HG03442 (cell line): ENCODE measurements around the gene CLIC4.
"Not testable (repeated sequence)": the region's sequence is repeated elsewhere in the genome, so short reads cannot be mapped to it uniquely, and the experiment has no call there.

Source experiments
- ATAC-seq: cut with Tn5 transposase; IDR thresholded peaks from one replicate; pipeline ENCODE4 v1.9.1; 2021; ENCODE audit warnings: mild to moderate bottlenecking, moderate library complexity; ENCODE audit not compliant: unreplicated experiment

CLIC4 gene

DNA sequence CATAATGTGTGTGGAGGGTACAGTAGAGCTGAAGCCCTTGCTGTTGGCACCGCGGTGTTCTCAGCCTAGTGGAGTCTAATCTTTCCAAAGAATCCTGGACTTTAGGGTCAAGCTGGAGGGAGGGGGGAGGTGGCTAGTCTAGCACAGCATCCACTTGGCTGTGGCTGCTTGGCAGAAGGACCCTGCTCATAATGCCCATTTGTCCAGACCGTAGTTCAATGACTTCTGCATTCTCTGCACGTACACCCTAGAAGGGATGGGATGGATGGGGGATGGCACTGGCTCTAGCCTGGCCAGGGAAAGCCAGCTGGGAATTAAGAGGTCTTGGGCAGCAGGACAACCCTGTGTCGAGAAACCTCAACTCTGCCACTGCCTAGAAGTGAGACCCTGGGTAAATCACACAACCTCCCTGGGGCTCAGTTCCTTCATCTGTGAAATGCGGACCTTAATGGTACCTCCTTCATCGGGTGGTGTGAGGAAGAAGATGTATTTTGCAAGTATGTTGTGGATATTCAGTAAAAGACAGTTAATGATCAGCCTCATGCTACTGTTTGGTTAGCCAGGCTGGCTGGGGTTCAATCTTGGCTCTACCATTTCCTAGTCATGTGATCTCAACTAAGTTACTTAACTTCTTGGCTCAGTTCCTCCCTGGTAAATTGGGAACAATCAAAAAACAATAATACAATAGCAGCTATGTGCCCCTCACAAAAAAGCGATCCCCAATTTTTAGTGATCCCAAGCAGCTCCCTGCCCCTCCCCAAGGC lies 27.2 kb upstream of the CLIC4 start:
- ATAC-seq, result no peak

DNA sequence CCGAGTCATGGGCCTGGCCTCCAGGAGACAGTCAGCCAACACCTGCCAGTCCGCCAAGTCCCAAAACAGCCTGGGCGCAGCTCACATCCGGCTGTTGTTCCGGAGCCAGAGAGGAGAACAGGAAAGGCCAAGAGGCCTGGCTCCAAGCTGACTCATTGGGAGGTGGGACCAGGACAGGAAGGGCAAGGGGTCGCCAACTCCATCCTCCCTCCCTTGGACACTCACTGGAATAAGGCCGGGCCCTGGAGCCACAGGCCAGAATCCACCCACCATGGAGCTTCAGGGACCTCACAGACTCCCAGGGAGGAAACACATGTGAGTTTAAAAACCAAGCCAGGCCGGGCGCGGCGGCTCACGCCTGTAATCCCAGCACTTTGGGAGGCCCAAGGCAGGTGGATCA lies 25.1 kb upstream of the CLIC4 start:
- no peak for ATAC-seq

DNA sequence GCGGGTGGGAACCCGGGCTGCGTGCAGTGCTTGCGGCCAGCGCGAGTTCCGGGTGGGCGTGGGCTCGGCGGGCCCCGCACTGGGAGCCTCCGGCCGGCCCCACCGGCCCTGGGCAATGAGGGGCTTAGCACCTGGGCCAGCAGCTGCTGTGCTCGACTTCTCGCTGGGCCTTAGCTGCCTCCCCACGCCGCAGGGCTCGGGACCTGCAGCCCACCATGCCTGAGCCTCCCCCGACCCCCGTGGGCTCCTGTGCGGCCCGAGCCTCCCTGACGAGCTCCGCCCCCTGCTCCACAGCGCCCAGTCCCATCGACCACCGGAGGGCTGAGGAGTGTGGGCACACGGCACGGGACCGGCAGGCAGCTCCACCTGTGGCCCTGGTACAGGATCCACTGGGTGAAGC lies 23.7 kb upstream of the CLIC4 start:
- ATAC-seq, result no peak

DNA sequence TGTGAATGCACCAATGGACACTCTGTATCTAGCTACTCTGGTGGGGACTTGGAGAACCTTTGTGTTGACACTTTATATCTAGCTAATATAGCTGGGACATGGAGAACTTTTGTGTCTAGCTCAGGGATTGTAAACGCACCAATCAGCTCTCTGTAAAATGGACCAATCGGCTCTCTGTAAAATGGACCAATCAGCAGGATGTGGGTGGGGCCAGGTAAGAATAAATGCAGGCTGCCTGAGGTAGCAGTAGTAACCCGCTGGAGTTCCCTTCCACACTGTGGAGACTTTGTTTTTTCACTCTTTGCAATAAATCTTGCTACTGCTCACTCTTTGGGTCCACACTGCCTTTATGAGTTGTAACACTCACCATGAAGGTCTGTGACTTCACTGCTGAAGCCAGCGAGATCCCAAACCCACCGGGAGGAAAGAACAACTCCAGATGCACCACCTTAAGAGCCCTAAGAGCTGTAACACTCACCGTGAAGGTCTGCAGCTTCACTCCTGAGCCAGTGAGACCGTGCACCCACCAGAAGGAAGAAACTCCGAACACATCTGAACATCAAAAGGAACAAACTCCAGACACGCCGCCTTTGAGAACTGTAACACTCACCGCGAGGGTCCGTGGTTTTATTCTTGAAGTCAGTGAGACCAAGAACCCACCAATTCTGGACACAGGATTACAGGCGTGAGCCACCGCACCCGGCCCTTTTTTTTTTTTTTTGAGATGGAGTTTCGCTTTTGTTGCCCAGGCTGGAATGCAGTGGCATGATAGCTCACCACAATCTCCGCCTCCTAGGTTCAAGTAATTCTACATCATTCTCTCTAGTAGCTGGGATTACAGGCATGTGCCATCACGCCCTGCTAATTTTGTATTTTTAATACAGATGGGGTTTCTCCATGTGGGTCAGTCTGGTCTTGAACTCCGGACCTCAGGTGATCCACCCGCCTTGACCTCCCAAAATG lies 22.9 kb upstream of the CLIC4 start:
- not testable (repeated sequence) for ATAC-seq

DNA sequence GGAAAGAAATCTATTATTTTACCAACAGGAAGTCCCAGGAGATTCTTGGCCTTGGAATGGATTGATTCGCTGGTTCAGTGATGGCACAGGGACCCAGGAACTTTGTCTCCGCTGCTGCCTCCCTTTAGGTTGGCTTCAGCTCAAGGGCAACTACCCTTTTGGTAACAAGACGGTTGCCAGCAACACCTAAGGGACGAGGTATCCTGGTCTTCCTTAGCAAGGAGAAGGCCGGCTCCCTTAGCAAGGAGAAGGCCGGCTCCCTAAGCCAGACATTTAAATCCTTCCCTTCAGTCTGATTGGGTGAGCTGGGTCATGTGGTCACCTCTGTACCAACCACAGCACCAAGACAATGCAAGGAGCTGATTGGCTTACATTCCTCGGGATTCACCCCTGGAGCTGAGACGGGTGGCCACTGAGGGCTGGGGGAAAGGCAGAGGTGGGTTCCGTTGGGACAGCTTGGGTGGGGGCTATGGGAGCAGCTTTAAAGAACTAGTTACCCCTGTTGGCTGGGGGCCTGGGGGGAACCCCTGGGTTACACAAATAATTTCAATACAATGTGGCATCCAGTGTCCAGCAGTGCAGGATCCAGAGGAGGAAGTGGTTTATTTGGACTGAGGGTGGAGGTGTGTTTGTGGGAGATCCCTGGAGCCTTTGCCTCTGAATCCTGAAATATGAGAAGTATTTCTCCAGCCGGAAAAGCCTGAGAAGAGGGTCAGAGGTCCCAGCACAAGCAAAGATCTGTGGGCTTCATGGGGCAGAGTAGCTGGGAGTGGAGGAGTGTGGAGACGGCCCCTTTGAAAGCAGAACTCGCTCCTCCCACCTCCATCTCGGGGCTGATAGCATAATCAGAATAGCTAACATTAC lies 20.7 kb upstream of the CLIC4 start:
- ATAC-seq, result no peak

DNA sequence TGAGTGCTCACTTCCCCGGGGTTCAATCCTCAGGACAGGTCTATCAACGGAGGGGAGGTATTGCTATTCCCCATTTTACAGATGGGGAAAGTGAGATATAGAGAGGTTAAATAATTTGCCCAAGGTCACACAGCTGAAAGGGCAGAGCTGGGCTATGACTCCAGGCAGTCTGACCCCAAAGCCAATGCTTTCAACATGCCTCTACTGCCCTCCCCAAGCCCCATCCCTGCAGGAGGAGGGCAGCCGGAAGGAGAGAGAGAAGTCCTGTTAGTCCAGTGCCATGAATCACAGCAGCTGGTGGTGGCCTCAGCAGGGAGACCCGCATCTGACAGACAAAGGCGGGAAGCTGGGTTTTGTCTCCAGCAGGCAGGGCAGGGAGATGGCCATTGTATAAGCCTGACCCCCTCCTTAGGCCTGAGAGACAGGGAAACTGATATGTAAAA lies 20.0 kb upstream of the CLIC4 start:
- no peak for ATAC-seq

DNA sequence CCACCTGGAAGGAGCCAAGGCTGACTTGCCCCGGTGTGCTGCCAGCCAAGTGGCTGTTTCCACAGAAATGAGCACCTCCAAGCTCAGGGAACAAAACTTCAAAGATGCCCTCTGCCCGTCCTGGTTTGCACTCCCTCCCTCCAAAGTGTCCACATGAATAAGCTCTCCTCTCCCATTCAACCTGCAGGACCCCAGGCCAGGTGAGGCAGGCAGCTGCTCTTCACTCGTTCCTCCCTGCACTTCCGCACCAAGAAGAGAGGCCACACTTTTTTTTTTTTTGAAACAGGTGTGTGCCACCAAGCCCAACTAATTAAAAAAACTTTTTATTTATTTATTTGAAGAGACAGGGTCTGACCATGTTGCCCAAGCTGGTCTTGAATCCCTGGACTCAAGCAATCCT lies 18.5 kb upstream of the CLIC4 start:
- no peak for ATAC-seq

DNA sequence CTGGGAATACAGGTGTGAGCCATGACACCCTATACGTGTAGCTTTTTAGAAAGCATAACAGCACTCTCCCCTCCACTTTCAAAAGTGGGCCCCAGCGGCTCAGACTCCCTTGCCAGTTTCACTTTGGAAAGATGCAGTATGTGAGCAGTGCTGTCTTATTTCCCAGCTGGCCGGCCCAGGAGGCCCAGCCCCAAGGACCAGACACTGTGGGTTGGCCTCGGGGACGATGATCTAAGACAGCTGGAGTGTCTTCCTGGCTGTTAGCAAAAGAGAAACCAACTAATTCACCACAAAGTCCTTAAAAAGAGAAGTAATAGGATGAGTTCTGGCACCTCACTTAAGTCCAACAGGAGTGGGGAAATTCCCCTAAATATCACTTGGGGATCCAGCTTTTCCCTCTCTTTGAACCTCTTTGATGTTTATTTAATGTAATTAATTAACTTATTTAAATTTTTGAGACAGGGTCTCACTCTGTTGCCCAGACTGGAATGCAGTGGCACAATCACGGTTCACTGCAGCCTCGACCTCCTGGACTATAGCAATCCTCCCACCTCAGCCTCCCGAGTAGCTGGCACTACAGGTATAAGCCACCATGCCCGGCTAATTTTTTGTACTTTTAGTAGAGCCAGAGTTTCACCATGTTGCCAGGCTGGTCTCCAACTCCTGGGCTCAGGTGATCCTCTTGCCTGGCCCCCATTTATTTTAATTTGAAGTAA lies 17.6 kb upstream of the CLIC4 start:
- ATAC-seq, result peak; percentile 75

DNA sequence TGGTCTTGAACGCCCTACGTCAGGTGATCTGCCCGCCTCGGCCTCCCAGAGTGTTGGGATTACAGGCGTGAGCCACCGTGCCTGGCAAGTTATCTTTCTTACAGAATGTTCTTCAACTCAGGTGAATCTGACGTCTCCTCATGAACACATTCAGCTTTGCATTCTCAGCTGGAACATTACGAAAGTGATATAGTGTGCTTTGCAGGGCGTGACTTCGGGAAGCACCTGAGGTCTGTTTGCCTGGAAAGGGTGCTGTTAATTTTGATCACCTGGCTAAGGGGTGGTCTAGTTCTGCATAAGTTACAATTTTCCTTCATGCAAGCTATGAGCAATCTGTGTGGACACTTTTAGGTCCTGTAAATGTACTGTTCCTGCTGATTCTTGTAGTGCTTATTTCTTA lies 16.3 kb upstream of the CLIC4 start:
- no peak for ATAC-seq

DNA sequence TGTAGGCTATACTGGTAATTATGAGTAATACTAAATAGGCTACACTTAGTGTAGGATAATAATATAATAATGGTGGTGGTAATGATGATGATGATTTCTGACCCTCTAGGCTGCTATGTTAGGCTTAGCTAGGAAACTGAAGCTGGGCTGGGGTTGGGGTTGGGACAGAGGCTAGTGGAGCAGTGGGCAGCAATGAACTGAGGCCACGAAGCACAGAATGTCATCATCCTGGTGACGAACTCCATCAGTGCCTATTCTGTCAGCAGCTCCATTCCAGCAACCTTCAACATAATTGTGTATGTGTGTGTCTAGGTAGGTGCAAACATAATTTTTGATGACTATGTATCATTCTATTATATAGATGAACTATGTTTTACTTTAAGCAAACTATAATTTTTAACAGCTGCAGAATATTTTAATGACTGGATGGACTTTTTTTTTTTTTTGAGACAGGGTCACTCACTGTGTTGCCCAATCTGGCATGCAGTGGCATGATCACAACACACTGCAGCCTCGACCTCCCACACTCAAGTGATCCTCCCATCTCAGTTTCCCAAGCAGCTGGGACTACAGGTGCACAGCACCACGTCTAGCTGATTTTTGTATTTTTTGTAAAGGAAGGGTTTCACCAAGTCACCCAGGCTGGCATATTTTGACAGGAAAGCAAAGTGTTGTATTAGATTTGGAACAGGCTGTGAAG lies 12.9 kb upstream of the CLIC4 start:
- no peak for ATAC-seq

DNA sequence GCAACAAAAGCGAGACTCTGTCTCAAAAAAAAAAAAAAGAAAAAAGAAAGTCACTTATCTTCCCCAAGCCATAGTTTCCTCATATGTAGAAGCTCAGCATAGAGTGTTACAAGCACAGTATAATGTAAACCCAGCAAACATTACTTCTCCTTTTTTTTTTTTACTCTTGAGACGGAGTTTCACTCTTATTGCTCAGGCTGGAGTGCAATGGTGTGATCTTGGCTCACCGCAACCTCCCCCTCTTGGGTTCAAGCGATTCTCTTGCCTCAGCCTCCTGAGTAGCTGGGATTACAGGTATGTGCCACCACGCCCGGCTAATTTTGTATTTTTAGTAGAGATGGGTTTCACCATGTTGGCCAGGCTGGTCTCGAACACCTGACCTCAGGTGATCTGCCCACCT lies 11.9 kb upstream of the CLIC4 start:
- peak; percentile 73 for ATAC-seq

DNA sequence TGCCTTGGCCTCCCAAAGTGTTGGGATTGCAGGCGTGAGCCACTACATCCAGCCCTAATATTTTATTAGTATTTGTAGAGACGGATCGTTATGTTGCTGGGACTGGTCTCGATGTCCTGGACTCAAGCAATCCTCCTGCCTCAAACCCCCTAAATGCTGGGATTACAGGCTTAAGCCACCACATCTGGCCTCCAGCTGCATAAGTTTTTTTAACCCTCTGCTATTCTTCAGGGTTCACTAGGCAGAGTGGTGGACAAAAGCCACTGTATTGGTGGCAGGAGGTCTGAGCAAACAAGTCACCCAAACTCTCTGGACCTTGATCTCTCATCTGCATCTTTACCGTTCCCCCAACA lies 10.1 kb upstream of the CLIC4 start:
- no peak for ATAC-seq

DNA sequence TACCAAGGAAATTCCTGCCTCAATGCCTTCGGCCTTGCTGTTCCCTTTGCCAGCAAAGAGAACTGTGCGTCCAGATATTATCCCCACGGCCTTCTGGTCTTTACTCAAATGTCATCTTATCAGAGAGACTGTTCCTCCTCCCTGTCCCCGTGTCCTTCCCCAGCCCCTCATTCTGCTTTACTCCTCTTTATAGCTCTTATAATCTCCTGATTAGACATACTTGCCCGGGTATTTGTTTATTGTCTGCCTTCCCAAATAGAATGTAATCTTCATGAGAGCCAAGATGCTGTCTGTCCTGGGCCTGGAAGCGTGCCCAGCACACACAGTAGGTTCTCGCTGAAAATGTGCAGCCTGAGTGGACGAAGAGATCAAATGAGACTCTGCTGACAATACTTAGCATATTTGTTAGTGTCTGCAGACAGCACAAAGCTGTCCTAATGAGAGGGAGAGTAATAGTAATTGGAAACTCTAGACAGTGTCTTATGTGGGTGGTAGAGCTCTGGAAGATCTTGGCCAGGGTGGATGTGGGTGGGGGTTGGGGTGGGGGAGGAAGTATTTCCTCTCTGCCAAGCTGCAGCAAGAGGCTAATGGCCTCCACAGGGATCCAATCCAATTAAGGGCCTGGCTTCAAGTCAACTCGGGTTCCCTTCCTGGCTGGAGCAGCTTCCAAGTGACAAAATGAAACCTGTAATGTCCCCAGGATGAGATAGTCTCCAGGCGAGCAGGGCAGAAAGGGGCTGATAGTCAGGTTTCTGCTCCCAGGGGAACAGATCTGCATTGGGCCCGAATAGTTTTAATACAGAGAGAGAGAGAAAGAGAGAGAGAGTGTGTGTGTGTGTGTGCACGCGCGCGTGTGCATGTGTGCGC lies 9.5 kb upstream of the CLIC4 start:
- no peak for ATAC-seq

DNA sequence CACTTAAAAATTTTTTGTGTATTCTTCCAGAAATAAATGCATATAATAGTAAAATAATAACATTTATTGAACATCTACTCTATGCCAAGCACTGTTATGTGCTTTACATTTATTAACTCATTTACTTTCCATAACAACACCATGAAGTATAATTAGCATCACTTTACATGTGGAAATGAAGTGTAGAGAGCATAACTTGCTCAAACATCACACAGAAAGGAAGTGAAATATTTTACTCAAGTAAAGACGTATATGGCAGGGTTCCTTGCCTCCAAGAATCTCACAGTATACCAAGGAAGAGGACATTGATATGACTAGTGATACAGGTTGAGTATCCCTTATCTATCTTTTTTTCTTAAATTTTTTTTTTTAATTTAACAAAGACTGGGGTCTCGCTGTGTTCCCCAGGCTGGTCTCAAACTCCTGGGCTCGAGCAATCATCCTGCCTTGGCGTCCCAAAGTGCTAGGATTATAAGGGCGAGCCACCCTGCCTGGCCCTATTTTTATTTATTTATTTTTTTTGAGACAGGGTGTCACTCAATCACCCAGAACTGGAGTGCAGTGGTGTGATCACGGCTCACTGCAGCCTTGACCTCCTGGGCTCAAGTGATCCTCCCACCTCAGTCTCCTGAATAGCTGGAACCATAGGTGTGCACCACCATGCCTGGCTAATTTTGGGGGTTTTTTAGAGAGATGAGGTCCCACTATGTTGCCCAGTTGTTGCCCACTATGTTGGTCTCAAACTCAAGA lies 7.7 kb upstream of the CLIC4 start:
- ATAC-seq, result no peak

DNA sequence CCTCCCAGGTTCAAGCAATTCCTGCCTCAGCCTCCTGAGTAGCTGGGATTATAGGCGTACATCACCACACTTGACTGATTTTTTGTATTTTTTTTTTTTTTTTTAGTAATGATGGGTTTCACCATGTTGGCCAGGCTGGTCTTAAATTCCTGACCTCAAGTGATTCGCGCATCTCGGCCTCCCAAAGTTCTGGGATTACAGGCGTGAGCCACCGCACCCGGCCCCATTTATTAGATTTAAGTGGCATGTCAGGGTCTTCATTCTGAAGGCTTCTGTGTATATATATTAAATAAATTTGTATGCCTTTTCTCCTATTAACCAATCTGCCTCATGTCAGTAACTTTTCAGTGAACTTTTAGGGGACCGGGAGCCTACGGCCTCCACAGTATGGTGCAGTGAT lies 6.0 kb upstream of the CLIC4 start:
- no peak for ATAC-seq

DNA sequence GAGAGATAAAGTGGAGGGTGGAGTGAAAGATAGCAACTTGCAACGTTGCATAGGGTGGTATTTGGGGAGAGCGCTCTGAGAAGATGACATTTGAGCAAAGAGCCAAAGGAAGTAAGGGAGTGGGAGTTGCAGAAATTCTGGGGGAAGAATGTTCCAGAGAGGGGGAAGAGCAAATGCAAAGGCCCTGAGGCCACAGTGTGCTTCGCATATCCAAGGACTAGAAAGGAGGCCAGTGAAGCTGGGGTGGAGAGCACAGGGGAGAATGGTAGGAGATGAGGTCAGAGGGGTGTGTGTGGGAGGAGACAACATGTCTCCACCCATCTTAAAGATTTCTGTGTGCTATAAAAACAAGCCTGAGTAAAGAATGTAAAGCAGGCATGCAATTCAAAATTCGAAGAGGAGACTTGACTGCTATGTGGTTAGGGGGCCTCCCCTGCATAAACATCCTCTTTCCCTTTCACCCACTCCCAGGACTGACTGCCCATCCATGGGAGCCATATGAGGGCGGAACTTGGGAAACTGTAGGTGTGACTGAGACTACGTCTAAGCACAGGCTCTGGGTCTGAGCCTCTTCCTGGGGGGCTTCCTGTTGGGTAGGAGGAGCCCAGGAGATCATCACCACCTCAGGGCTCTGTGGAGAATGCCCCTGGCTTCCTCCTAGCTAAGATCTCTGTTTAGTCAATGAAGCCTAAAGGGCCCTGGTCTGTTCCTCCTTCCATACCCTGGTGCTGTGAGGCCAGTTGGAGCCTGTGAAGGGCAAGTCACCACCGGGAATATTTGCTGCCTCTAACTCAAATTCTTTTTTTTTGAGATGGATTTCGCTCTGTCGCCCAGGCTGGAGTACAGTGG lies 2.9 kb upstream of the CLIC4 start:
- no peak for ATAC-seq
